ENCODE measurements around the gene EIF3A. TPM values are rescaled to one million over a fixed set of nuclear protein-coding genes. Genes with fewer than 3 reads are reported as not detected.

The EIF3A gene
- total RNA-seq, 4 donors from 2014 or later: 124 to 149 (median 136) TPM

DNA sequence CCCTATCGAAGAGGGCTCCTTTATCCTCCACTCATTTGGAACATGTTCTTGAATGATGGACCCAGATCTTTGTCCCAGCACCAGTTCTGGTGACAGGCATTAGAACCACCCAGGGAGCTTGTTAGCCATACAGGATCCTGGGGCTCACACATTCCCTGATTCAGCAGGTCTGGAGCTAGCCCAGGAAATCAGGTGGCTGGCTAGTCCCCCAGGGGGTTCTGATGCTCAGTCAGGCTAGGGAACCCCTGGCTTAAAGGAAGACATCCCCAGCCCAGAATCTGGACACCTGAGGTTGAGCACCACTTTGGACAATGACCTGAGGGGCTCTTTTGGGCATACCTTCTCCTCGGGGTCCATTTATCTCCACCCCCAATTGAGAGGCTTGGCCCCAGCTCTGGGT is 88.1 kb downstream of the EIF3A start:
- 85 to 100% methylated on average over 1 of the region's 2 CpGs for WGBS, 2 donors (ENCODE audit: low coverage in 1 of 2)
- Histone ChIP-seq H3K4me3 (no peak overlapping the region), H3K9me3 (peaks cover 0 to 8% (median 0%) of the 10 kb centered on the region in 3 donors), H3K27ac (no peak overlapping the region), H3K27me3 (no peaks in the 10 kb centered on the region), H3K36me3 (no peaks in the 10 kb centered on the region), H3K4me1 (no peaks in the 10 kb centered on the region)
- TF ChIP-seq POLR2A (IDR thresholded peaks at IDR 0.05): no peak
- TF ChIP-seq POLR2AphosphoS5 (IDR thresholded peaks at IDR 0.05): no peak
- TF ChIP-seq, protein P1, sequence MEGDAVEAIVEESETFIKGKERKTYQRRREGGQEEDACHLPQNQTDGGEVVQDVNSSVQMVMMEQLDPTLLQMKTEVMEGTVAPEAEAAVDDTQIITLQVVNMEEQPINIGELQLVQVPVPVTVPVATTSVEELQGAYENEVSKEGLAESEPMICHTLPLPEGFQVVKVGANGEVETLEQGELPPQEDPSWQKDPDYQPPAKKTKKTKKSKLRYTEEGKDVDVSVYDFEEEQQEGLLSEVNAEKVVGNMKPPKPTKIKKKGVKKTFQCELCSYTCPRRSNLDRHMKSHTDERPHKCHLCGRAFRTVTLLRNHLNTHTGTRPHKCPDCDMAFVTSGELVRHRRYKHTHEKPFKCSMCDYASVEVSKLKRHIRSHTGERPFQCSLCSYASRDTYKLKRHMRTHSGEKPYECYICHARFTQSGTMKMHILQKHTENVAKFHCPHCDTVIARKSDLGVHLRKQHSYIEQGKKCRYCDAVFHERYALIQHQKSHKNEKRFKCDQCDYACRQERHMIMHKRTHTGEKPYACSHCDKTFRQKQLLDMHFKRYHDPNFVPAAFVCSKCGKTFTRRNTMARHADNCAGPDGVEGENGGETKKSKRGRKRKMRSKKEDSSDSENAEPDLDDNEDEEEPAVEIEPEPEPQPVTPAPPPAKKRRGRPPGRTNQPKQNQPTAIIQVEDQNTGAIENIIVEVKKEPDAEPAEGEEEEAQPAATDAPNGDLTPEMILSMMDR (IDR thresholded peaks at IDR 0.05): no peak
- TF ChIP-seq EP300 (IDR thresholded peaks at IDR 0.05): no peak
- no peak for ATAC-seq

DNA sequence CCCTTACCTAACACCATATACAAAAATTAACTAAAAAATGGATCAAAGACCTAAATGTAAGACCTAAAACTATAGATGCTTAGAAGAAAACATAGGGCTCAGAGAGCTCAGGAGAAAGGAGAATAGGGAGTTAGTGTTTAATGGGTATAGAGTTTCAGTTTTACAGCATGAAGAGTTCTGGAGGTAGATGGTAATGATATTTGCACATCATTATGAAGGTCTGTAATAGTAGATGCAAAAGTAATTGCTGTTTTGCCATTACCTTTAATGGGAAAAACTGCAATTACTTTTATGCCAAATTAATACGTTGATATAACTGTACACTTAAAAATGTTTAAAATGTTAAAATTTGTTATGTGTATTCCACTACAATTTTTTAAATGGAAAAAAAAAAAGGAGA is 90.3 kb downstream of the EIF3A start:
- H3K27me3 ChIP-seq: no peaks in the 10 kb centered on the region
- ATAC-seq: no peak
- TF ChIP-seq POLR2AphosphoS5 (IDR thresholded peaks at IDR 0.05) (no peak), EP300 (IDR thresholded peaks at IDR 0.05) (no peak), POLR2A (IDR thresholded peaks at IDR 0.05) (no peak)
- TF ChIP-seq, protein P1 (IDR thresholded peaks at IDR 0.05): no peak
- WGBS, 2 donors (ENCODE audit: low coverage in 1 of 2): 69 to 95% methylated on average over 1 of the region's 1 CpG
- H3K9me3 ChIP-seq: peaks cover 0 to 23% (median 0%) of the 10 kb centered on the region in 3 donors
- no peaks in the 10 kb centered on the region for H3K36me3 ChIP-seq
- H3K4me1 ChIP-seq: no peaks in the 10 kb centered on the region
- H3K4me3 ChIP-seq: no peak overlapping the region
- no peak overlapping the region for H3K27ac ChIP-seq

DNA sequence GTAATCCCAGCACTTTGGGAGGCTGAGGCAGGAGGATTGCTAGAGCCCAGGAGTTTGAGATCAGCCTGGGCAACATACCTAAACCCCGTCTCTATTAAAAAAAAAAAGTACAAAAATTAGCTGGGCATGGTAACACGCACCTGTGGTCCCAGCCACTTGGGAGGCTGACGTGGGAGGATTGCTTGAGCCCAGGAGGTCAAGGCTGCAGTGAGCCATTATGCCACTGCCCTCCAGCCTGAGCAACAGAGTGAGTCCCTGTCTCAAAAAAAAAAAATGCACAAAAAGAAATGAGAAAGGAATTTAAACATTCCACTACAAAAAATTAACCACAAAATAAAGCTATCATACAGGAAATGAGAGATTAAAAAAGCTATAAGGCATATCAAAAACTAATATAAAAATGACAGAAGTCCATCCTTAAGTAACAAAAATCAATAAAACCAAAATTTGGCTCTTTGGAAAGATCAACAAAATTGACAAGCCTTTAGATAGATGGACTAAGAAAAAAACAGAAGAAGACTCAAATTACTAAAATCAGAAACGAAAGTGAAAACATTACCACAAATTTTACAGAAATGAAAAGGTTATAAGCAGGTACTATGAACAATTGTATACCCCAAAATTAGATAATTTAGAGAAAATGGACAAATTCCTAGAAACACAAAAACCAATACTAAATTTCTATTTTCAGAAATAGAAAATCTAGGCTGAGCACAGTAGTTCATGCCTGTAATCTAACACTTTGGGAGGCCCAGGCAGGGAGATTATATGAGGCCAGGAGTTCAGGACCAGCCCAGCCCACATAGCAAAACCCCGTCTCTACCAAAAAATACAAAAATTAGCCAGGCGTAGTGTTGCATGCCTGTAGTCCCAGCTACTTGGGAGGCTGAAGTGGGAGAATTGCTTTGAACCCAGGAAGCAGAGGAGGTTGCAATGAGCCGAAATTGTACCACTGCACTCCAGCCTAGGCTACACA is 93.5 kb downstream of the EIF3A start:
- H3K9me3 ChIP-seq: peaks cover 0 to 35% (median 0%) of the 10 kb centered on the region in 3 donors
- no peaks in the 10 kb centered on the region for H3K4me1 ChIP-seq
- TF ChIP-seq, protein P1 (IDR thresholded peaks at IDR 0.05): no peak
- no peak for TF ChIP-seq POLR2A (IDR thresholded peaks at IDR 0.05)
- no peak for TF ChIP-seq POLR2AphosphoS5 (IDR thresholded peaks at IDR 0.05)
- no peak for TF ChIP-seq EP300 (IDR thresholded peaks at IDR 0.05)
- no peaks in the 10 kb centered on the region for H3K27me3 ChIP-seq
- WGBS, 2 donors (ENCODE audit: low coverage in 1 of 2): 60 to 86% methylated on average over 2 to 6 of the region's 7 CpGs
- no peak for ATAC-seq
- no peak overlapping the region for H3K4me3 ChIP-seq
- no peaks in the 10 kb centered on the region for H3K36me3 ChIP-seq
- no peak overlapping the region for H3K27ac ChIP-seq

DNA sequence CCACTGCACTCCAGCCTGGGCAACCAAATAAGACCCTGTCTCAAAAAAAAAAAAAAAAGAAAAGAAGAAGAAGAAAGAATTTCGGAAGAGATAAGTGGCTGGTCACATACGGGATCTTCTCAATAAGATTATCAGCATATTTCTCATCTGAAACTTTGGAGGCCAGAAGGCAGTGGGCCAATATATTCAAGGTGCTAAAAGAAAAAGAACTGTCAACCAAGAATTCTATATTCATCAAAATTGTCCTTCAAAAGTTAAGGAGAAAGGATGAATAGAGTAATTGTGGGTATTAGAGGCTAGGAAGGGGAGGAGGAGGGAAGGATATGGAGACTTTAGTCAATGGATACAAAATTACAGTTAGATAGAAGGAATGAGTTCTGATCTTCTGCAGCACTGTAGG is 95.0 kb downstream of the EIF3A start:
- 70 to 87% methylated on average over 2 of the region's 2 CpGs for WGBS, 2 donors (ENCODE audit: low coverage in 1 of 2)
- H3K27ac ChIP-seq: no peak overlapping the region
- ATAC-seq: no peak
- no peak overlapping the region for H3K4me3 ChIP-seq
- no peaks in the 10 kb centered on the region for H3K36me3 ChIP-seq
- H3K4me1 ChIP-seq: no peaks in the 10 kb centered on the region
- H3K27me3 ChIP-seq: no peaks in the 10 kb centered on the region
- TF ChIP-seq POLR2AphosphoS5 (IDR thresholded peaks at IDR 0.05): no peak
- no peak for TF ChIP-seq POLR2A (IDR thresholded peaks at IDR 0.05)
- TF ChIP-seq, protein P1 (IDR thresholded peaks at IDR 0.05): no peak
- no peak for TF ChIP-seq EP300 (IDR thresholded peaks at IDR 0.05)
- H3K9me3 ChIP-seq: peaks cover 0 to 35% (median 0%) of the 10 kb centered on the region in 3 donors

Small RNA genes lying within 50 kb of the gene (small RNA-seq; reads per million reads assigned to genes)
- gene AL355598.1: 0 reads per million in 4 donors
- gene RF00413: 0 reads per million in 4 donors
- 0 to 0.77 (median 0.06) reads per million in 4 donors for gene SNORA19

Other genes starting within 250 kb of the EIF3A start
- gene NANOS1, start 51.1 kb downstream of the EIF3A start, total RNA-seq: 10 to 100 TPM; 16.1 to 24.1 (median 20.8) TPM
- 10 to 100 TPM; 23.0 to 42.5 (median 30.2) TPM for gene DENND10, start 23.3 kb upstream of the EIF3A start, total RNA-seq
- 10 to 100 TPM; 12.7 to 25.3 (median 17.1) TPM for gene SFXN4, start 84.9 kb upstream of the EIF3A start, total RNA-seq
- gene PRDX3, start 98.0 kb upstream of the EIF3A start, total RNA-seq: 100 to 1,000 TPM; 140 to 289 (median 164) TPM
- gene GRK5, start 126.8 kb upstream of the EIF3A start, total RNA-seq: 10 to 100 TPM; 28.8 to 71.6 (median 47.7) TPM